Endodermal cell (in vitro differentiated cells): ENCODE results near the gene SLC22A13. TPM values are rescaled to one million over a fixed set of nuclear protein-coding genes. Genes with fewer than 3 reads are reported as not detected.
A peak's percentile ranks its signal among the peaks of the same experiment; 100 is the strongest.

Source experiments
- DNase-seq: peaks from one replicate; pipeline ENCODE4 v3.0.0-alpha.2; 2017
- H3K27ac ChIP-seq: 2 replicates; pipeline ENCODE4 v1.5.1; 2013; ENCODE audit warnings: mild to moderate bottlenecking, low read depth, low read length, moderate library complexity
- H3K27me3 ChIP-seq: 2 replicates; pipeline ENCODE4 v1.6.1; 2013; ENCODE audit warnings: mild to moderate bottlenecking, low read length, moderate library complexity; ENCODE audit not compliant: insufficient read depth, control insufficient read depth, poor library complexity, severe bottlenecking
- H3K36me3 ChIP-seq: 2 replicates; pipeline ENCODE4 v1.7.0; 2013; ENCODE audit warnings: mild to moderate bottlenecking, low read length, moderate library complexity; ENCODE audit not compliant: control insufficient read depth, insufficient read depth
- H3K4me1 ChIP-seq: one replicate; pipeline ENCODE4 v1.7.0; 2013; ENCODE audit warnings: low read length; ENCODE audit not compliant: control insufficient read depth, insufficient read depth
- H3K4me3 ChIP-seq: 2 replicates; pipeline ENCODE4 v1.5.1; 2013; ENCODE audit warnings: mild to moderate bottlenecking, low read length, moderate library complexity
- H3K9ac ChIP-seq: 2 replicates; pipeline ENCODE4 v1.6.1; 2013; ENCODE audit warnings: mild to moderate bottlenecking, low read length, moderate library complexity; ENCODE audit not compliant: poor library complexity, severe bottlenecking; ENCODE audit errors: extremely low read depth
- H3K9me3 ChIP-seq: 2 replicates; pipeline ENCODE4 v1.6.1; 2013; ENCODE audit warnings: mild to moderate bottlenecking, low read length, moderate library complexity; ENCODE audit not compliant: control insufficient read depth
- H3K27ac Mint-ChIP-seq: 2 replicates; pipeline ENCODE4 v1.8.0; 2020; ENCODE audit warnings: mixed read lengths
- H3K27me3 Mint-ChIP-seq: 2 replicates; pipeline ENCODE4 v1.8.0; 2021; ENCODE audit warnings: mild to moderate bottlenecking, mixed read lengths; ENCODE audit not compliant: insufficient read depth
- H3K36me3 Mint-ChIP-seq: 2 replicates; pipeline ENCODE4 v1.8.0; 2020; ENCODE audit warnings: low read depth, mixed read lengths
- H3K4me1 Mint-ChIP-seq: 2 replicates; pipeline ENCODE4 v1.8.0; 2020; ENCODE audit warnings: mixed read lengths
- H3K4me3 Mint-ChIP-seq: 2 replicates; pipeline ENCODE4 v1.8.0; 2020; ENCODE audit warnings: mild to moderate bottlenecking, moderate library complexity, mixed read lengths
- H3K9me3 Mint-ChIP-seq: 2 replicates; pipeline ENCODE4 v1.8.0; 2020; ENCODE audit warnings: mild to moderate bottlenecking, mixed read lengths
- CTCF ChIP-seq: fragments of 200-600 bp; sonication (generic); conservative IDR thresholded peaks from 2 replicates; pipeline ENCODE4 v1.5.0; 2021; ENCODE audit warnings: antibody characterized with exemption, mild to moderate bottlenecking
- WGBS, 2 experiments: methylation state at CpG; one replicate each; pipeline versions ENCODE4 v1.1.5 to v1.1.7; 2013; ENCODE audit warnings: missing lambda C conversion rate in 2 of 2, mixed read lengths in 1 of 2; ENCODE audit not compliant: insufficient coverage in 1 of 2, insufficient read length in 1 of 2; 5-methylcytosine and 5-hydroxymethylcytosine counted together
- total RNA-seq, 2 donors: library from RNA; stranded (reverse); fragmentation: NEBNext Ultra II Directional in 1 of 2; extraction: Animal tissue kit (Norgen Biotek cat#: 25700) in 1 of 2; gene quantifications; 2 replicates in 1 of 2; 3 replicates in 1 of 2; pipeline ENCODE4 v1.2.1, GENCODE V29; 2021

The SLC22A13 gene
- total RNA-seq, 2 donors from 2014 or later: 0.13 to 0.33 TPM

GRCh38 chr3:38247366-38248035 lies 18.1 kb upstream of the SLC22A13 start:
- H3K9ac ChIP-seq: no peak overlapping the region
- H3K4me3 Mint-ChIP-seq: no peak overlapping the region
- H3K27me3 ChIP-seq: no peaks in the 10 kb centered on the region
- H3K9me3 Mint-ChIP-seq: no peaks in the 10 kb centered on the region
- no peak overlapping the region for H3K4me3 ChIP-seq
- no peak overlapping the region for H3K27ac ChIP-seq
- no peak for DNase-seq
- H3K36me3 ChIP-seq: peaks cover 71% of the 10 kb centered on the region
- peaks cover 51% of the 10 kb centered on the region for H3K36me3 Mint-ChIP-seq
- no peaks in the 10 kb centered on the region for H3K9me3 ChIP-seq
- peak overlapping the region; percentile 44 for H3K27ac Mint-ChIP-seq
- no peak for TF ChIP-seq CTCF
- no peaks in the 10 kb centered on the region for H3K4me1 Mint-ChIP-seq
- no peaks in the 10 kb centered on the region for H3K27me3 Mint-ChIP-seq
- H3K4me1 ChIP-seq: no peaks in the 10 kb centered on the region

DNA sequence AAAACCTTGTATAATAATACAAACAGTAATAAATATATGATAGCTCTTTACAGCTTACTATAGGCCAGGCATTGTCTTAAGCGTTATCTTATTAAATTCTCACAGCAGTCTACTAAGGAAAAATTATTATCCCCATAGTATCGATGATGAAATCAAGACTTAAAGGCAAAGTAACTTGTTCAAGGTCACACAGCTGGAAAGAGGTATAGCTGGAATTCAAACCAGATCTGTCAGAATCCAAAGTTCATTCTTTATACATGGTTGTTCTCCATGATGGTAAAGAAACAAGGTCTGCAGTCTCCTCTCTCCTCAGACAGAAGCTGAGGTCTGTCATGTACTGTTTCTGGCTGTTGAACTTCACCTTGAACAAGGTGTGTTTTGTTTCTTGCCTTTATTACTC lies 15.4 kb upstream of the SLC22A13 start:
- H3K27ac Mint-ChIP-seq: no peak overlapping the region
- no peaks in the 10 kb centered on the region for H3K4me1 ChIP-seq
- no peak overlapping the region for H3K9ac ChIP-seq
- no peak for DNase-seq
- H3K27me3 ChIP-seq: no peaks in the 10 kb centered on the region
- H3K27me3 Mint-ChIP-seq: no peaks in the 10 kb centered on the region
- H3K4me3 ChIP-seq: no peak overlapping the region
- no peak overlapping the region for H3K4me3 Mint-ChIP-seq
- no peaks in the 10 kb centered on the region for H3K9me3 ChIP-seq
- H3K9me3 Mint-ChIP-seq: no peaks in the 10 kb centered on the region
- H3K4me1 Mint-ChIP-seq: no peaks in the 10 kb centered on the region
- no peak overlapping the region for H3K27ac ChIP-seq
- 93 to 100% methylated on average over 1 to 2 of the region's 2 CpGs for WGBS, 2 experiments
- peaks cover 54% of the 10 kb centered on the region for H3K36me3 Mint-ChIP-seq
- no peak for TF ChIP-seq CTCF
- peaks cover 89% of the 10 kb centered on the region for H3K36me3 ChIP-seq

- peaks cover 91% of the 10 kb centered on the region for H3K36me3 ChIP-seq
- Mint-ChIP-seq H3K27me3 (no peaks in the 10 kb centered on the region), H3K36me3 (peaks cover 51% of the 10 kb centered on the region)
Observed at GRCh38 chr3:38251197-38251596, 14.4 kb upstream of the SLC22A13 start.

More at GRCh38 chr3:38251197-38251596, 14.4 kb upstream of the SLC22A13 start:
- peaks cover 5% of the 10 kb centered on the region for H3K4me1 Mint-ChIP-seq
- no peaks in the 10 kb centered on the region for H3K4me1 ChIP-seq
- no peak overlapping the region for H3K4me3 ChIP-seq
- no peaks in the 10 kb centered on the region for H3K9me3 ChIP-seq
- peak; percentile 1 for TF ChIP-seq CTCF
- no peak overlapping the region for H3K27ac ChIP-seq
- no peak overlapping the region for H3K4me3 Mint-ChIP-seq
- 95 to 96% methylated on average over 4 of the region's 4 CpGs for WGBS, 2 experiments
- no peaks in the 10 kb centered on the region for H3K27me3 ChIP-seq
- no peaks in the 10 kb centered on the region for H3K9me3 Mint-ChIP-seq
- no peak overlapping the region for H3K9ac ChIP-seq
- H3K27ac Mint-ChIP-seq: no peak overlapping the region
- no peak for DNase-seq
